Fibroblast of lung (primary cell): ENCODE measurements around the gene UVRAG.

Source experiments
- EZH2 ChIP-seq: IDR thresholded peaks from 2 replicates; pipeline ENCODE4 v1.5.1; 2012; ENCODE audit warnings: low read length, control low read depth, mild to moderate bottlenecking; ENCODE audit errors: missing control alignments
- TF ChIP-seq, protein P1 (sequence below), 2 donors: IDR thresholded peaks in 1 of 2; conservative IDR thresholded peaks in 1 of 2; 1 replicate in 1 of 2; 2 replicates in 1 of 2; pipeline ENCODE4 v1.5.1; 2011 to 2012; ENCODE audit warnings: low read length in 2 of 2, control low read depth in 1 of 2, inconsistent platforms in 1 of 2, low read depth in 1 of 2, mild to moderate bottlenecking in 1 of 2

DNA sequence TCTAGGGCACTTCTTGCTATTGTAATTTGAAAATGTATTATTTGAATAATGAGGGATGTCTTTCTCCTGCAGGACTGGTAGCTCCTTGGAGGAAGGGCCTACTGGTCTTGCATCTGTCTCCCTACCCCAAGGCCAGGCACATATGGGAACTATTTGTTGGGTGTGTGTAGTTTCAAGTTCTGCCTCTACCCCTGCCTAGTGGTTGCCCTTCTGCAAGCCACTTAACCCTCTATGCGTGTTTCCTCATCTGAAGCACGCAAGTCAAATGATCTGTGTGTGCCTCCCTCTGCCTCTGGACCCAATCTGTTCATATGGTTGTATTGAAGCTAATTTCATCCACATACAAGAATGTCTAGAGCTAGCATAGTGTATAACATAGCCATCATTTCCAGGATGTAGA, 324.3 kb downstream of the UVRAG start:
- TF ChIP-seq, protein P1, sequence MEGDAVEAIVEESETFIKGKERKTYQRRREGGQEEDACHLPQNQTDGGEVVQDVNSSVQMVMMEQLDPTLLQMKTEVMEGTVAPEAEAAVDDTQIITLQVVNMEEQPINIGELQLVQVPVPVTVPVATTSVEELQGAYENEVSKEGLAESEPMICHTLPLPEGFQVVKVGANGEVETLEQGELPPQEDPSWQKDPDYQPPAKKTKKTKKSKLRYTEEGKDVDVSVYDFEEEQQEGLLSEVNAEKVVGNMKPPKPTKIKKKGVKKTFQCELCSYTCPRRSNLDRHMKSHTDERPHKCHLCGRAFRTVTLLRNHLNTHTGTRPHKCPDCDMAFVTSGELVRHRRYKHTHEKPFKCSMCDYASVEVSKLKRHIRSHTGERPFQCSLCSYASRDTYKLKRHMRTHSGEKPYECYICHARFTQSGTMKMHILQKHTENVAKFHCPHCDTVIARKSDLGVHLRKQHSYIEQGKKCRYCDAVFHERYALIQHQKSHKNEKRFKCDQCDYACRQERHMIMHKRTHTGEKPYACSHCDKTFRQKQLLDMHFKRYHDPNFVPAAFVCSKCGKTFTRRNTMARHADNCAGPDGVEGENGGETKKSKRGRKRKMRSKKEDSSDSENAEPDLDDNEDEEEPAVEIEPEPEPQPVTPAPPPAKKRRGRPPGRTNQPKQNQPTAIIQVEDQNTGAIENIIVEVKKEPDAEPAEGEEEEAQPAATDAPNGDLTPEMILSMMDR (conservative IDR thresholded peaks at IDR 0.05 in 1 of 2, IDR thresholded peaks at IDR 0.05 in 1 of 2; ENCODE audit: low read depth in 1 of 2, low read length in 2 of 2), result no peak
- TF ChIP-seq EZH2, result no peak
